ENCODE data around the gene ATXN10. TPM values are rescaled to one million over a fixed set of nuclear protein-coding genes. Genes with fewer than 3 reads are reported as not detected.
"Not testable (repeated sequence)": the region's sequence is repeated elsewhere in the genome, so short reads cannot be mapped to it uniquely, and the experiment has no call there.

The ATXN10 gene
- total RNA-seq, 1 experiment from 2014 or later: 135 TPM

DNA sequence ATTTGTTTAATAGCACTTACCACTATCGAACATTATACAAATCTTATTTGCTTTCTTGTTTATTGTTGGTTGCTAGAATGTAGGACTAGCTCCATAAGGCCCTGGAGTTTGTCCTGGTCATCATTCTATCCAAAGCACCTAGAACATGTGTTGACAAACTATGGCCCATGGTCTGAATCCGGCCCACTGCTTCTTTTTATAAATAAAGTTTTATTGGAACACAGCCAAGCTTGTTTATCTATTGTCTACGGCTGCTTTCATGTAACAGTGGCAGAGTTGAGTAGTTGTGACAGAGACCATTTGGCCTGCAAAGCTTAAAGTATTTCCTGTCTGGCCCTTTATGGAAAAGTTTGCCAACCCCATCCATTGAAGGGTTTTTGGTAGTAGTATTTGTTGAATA is 38.8 kb downstream of the ATXN10 start (continued):
- TF ChIP-seq POLR2AphosphoS5 (IDR thresholded peaks at IDR 0.05; ENCODE audit: low read depth, low read length) (no peak), ZFX (IDR thresholded peaks at IDR 0.05) (no peak)

DNA sequence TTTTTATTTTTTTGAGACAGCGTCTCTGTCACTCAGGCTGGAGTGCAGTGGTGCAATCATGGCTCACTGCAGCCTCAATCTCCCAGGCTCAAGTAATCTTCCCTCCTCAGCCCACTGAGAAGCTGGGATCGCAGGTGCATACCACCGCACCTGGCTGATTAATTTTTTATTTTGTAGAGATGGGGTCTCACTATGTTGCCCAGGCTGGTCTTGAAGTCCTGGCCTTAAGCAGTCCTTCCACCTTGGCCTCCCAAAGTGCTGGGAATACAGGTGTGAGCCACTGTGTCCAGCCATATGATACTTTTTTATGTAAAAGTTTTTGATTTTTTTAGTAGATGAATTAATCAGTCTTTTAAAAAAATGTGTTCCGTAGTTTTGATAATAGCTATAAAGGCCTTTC is 42.8 kb downstream of the ATXN10 start:
- peaks cover 52% of the 10 kb centered on the region for H3K79me2 ChIP-seq (ENCODE audit: insufficient read depth, low read length)

DNA sequence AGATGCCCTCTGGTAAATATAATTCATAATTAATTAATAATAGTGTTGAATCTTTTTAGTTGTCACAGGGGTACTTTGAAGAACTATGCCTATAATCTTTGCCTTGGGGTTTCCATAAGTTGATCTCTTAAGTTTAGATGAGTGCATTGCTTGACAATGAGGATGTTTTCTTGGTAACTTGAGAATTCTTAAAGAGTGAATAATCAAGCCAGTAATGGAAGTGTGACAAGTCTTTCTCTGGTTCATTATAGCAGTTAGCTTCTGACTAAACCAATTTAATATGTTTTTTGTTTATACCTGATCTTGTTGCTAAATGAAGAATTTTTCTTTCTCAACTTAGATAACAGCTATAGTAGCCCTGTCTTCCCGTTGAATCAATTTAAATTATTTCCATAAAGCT is 46.2 kb downstream of the ATXN10 start:
- no peak for ATAC-seq
- ChIA-PET POLR2A (no interaction called here), RAD21 (ENCODE audit: low non-redundant PET in 1 of 2, low total read pairs in 2 of 2, uncharacterized antibody in 2 of 2, unreplicated experiment in 2 of 2) (no interaction called here), CTCF (no interaction called here)
- Histone ChIP-seq H3K27ac (ENCODE audit: low read depth, low read length) (no peak overlapping the region), H3K9me2 (ENCODE audit: insufficient read depth) (no peaks in the 10 kb centered on the region), H3K4me3 (replicated peaks in 1 of 2; ENCODE audit: low read depth in 1 of 2, low read length in 2 of 2) (no peak overlapping the region), H3K9ac (ENCODE audit: low read length) (no peak overlapping the region), H3K79me2 (ENCODE audit: insufficient read depth, low read length) (peaks cover 26% of the 10 kb centered on the region), H3K36me3 (ENCODE audit: control insufficient read depth in 1 of 2, insufficient read depth in 2 of 2, low read length in 2 of 2) (peaks cover 0 to 7% of the 10 kb centered on the region in 2 experiments; a peak in 1 of 4 replicates), H3K27me3 (ENCODE audit: insufficient read depth, low read length) (no peaks in the 10 kb centered on the region), H4K20me1 (ENCODE audit: insufficient read depth) (0 out of 2 replicates have a peak, but pooled peaks cover 4% of the 10 kb centered on the region), H3K4me2 (ENCODE audit: low read length) (no peak overlapping the region), H3K9me3 (ENCODE audit: control insufficient read depth in 1 of 2, insufficient read depth in 1 of 2, low read depth in 1 of 2, low read length in 2 of 2) (no peaks in the 10 kb centered on the region), H2AFZ (ENCODE audit: low read depth, low read length, poor library complexity, severe bottlenecking) (no peak overlapping the region), H3K4me1 (ENCODE audit: control insufficient read depth in 1 of 2, insufficient read depth in 2 of 2, low read length in 2 of 2) (peaks cover 0 to 12% of the 10 kb centered on the region in 2 experiments; a peak in 2 of 4 replicates)
- intact Hi-C loops (cut with micrococcal nuclease): no loop called here
- no TSS peak for BruUV-seq (replicated peaks)
- TF ChIP-seq CBX3 (IDR thresholded peaks at IDR 0.05; ENCODE audit: low read depth): no peak
- TF ChIP-seq JUND (IDR thresholded peaks at IDR 0.05): 0 out of 2 replicates have a peak, but pooled peaks have one; percentile 15
- DNase-seq (ENCODE audit: low read depth, low spot score): no peak

More for the DNA sequence above, 42.8 kb downstream of the ATXN10 start:
- H4K20me1 ChIP-seq (ENCODE audit: insufficient read depth); CTCF ChIA-PET; H3K27me3 ChIP-seq (ENCODE audit: insufficient read depth, low read length); BruUV-seq (replicated peaks); H3K4me2 ChIP-seq (ENCODE audit: low read length); RAD21 ChIA-PET (ENCODE audit: low non-redundant PET in 1 of 2, low total read pairs in 2 of 2, uncharacterized antibody in 2 of 2, unreplicated experiment in 2 of 2); H3K36me3 ChIP-seq (ENCODE audit: control insufficient read depth in 1 of 2, insufficient read depth in 2 of 2, low read length in 2 of 2); DNase-seq (ENCODE audit: low read depth, low spot score); H3K9ac ChIP-seq (ENCODE audit: low read length); intact Hi-C loops (cut with micrococcal nuclease); H3K9me3 ChIP-seq (ENCODE audit: control insufficient read depth in 1 of 2, insufficient read depth in 1 of 2, low read depth in 1 of 2, low read length in 2 of 2); ATAC-seq; H3K4me3 ChIP-seq (replicated peaks in 1 of 2; ENCODE audit: low read depth in 1 of 2, low read length in 2 of 2); H3K9me2 ChIP-seq (ENCODE audit: insufficient read depth); H3K27ac ChIP-seq (ENCODE audit: low read depth, low read length); POLR2A ChIA-PET; H2AFZ ChIP-seq (ENCODE audit: low read depth, low read length, poor library complexity, severe bottlenecking): not testable (repeated sequence)
- peaks cover 5 to 21% of the 10 kb centered on the region in 2 experiments; a peak in 3 of 4 replicates for H3K4me1 ChIP-seq (ENCODE audit: control insufficient read depth in 1 of 2, insufficient read depth in 2 of 2, low read length in 2 of 2)
